DMS79 treated with DMSO at 0.1 percent for 48 hours (cell line): ENCODE measurements around the gene SIGLEC10.

ENCODE experiments used
- DNase-seq: peaks from one replicate; lab custom pipeline; 2025; lab: John Stamatoyannopoulos, UW

Gene SIGLEC10

DNA sequence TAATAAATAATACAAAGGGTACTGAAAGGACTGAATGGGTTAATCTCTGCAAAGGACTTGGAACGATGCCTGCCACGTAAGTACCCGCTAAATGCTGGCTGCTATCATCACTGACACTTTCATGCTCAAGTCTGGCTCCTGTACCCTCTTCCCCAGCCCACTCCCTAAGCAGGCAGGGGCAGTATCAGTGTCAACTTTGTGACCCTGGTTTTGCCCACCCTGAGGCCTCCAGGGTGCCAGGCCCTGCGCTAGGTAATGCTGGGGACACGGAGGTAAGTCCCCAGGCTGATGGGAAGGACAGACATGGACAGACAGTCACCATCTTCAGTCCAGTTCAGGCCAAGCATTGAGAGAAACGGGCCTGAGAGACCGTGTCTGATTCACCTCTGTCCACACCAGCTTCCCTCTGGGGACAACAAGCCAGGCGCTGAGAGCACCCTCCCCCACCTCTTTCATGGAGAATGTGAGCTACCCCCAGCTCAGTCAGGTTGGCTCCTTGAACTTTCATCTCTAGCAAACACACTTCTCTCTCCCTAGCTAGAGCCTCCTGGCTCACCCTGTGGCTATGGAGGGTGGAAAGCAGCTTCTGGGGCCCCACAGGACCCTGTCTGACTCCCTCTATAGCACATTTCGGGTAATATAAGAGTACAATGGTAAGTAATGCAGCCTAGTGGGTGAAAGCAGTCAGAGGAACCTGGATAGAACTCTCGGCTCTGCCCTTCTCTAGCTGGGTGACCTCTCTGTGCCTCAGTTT lies 52.1 kb downstream of the SIGLEC10 start:
- peak; percentile 9 for DNase-seq

- no peak for DNase-seq
These were observed 53.0 kb downstream of the SIGLEC10 start for GRCh38 chr19:51364200-51365106.

DNA sequence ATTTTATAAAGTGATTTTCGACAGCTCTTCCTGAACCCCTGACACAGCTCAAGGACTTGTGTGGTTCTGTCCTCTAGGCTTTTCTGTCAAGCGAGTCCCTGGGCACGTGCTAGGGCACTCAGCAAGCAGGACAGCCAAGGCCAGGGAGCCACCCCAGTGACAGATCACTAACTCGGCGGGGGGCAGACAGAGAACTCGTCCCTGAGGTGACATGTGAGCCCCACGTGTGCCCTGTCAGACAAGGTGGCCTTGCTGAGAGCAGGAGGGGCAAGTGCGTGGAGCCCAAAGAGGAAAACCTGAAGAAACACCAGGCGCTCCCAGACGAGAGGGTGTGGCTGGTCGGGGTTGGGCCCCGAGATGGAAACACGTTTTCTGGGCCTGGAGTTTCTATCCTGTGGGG lies 56.2 kb downstream of the SIGLEC10 start:
- no peak for DNase-seq
